GM12874 (cell line): ENCODE measurements around the gene UGT1A8.
"Not testable (repeated sequence)": the region's sequence is repeated elsewhere in the genome, so short reads cannot be mapped to it uniquely, and the experiment has no call there.

Source experiments
- CTCF ChIP-seq: IDR thresholded peaks from 2 replicates; pipeline ENCODE4 v1.5.1; 2011; ENCODE audit warnings: low read depth, mild to moderate bottlenecking, control low read depth, low read length, moderate library complexity; ENCODE audit not compliant: insufficient read depth

UGT1A8 gene

GRCh38 chr2:233627331-233628025 is 10.0 kb downstream of the UGT1A8 start:
- no peak for TF ChIP-seq CTCF

DNA sequence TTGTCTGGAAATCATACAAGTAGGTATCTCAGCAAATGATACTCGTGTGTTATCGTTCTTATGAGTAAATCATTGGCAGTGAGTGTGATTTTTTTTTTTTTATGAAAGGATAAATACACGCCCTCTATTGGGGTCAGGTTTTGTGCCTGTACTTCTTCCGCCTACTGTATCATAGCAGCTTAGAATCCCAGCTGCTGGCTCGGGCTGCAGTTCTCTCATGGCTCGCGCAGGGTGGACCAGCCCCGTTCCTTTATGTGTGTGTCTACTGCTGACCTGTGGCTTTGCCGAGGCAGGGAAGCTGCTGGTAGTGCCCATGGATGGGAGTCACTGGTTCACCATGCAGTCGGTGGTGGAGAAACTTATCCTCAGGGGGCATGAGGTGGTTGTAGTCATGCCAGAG is 18.9 kb downstream of the UGT1A8 start, which contains the start of gene UGT1A10:
TSS of gene UGT1A10 (plus strand) at position 143 of the 400 bp plus-strand sequence. CDS start at position 218, 75 bp downstream.
- not testable (repeated sequence) for TF ChIP-seq CTCF

DNA sequence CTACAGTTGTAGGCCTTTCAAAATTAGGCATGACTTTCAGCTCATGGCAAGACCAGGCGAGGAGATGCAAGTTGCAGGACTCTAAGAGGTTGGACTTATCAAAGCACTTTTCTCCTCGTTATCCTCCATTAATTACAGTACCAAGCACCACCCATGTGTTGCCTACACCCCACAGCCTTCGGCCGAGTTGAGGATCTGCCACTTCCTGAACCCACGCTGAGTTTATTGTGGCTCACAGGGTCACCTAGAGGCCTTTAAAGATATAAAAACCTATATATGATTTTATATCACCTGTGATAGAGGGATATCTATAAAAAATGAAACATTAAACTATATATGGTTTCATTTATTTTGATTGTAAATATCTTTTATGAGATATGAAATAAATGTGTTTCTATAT is 21.4 kb downstream of the UGT1A8 start:
- no peak for TF ChIP-seq CTCF

- no peak for TF ChIP-seq CTCF
Observed at GRCh38 chr2:233639860-233640259, 22.4 kb downstream of the UGT1A8 start.

DNA sequence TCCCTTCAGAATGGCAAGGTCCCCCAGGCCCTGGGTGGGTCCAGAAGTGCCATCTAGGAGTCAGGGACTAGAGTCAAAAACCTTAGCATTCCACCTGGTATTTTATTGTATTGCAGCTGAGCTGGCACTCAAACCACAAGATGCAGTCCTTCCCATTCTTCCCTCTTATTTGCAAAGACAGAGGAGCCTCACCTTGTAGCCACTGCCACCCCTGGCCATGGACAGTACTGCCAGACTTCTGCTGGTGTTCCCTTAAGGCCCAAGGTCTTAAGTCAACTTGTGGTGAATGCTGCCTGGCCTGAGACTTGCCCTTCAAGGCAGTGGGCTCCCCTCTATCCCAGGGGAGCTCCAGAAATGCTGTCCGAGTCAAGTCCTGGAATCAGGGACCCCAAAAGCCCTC is 25.7 kb downstream of the UGT1A8 start:
- peak; percentile 23; the same call in 1 of the 2 replicates for TF ChIP-seq CTCF

- no peak for TF ChIP-seq CTCF
Observed at GRCh38 chr2:233650981-233651380, 33.5 kb downstream of the UGT1A8 start.

DNA sequence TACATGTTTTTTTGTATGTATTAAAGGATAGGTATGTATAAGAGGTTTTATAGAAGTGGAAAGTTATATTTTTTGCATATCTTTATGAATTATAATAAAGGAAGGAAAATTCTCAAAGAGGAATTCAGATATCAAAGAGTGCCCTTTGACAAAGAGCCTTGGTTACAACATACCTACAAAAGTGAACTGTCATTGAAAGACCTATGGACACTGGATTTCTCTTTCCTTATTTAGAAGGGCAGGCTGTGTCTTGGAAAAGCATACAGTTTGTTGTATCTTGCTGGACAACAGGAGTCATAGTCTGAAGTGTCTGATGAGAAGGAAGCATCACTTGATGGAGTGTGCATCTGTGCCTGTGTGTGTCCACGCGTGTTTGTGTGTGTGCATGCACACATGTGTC is 34.0 kb downstream of the UGT1A8 start:
- no peak for TF ChIP-seq CTCF
